GM13976 (cell line): ENCODE measurements around the gene PLCL2.

ENCODE experiments used
- DNase-seq: peaks from one replicate; pipeline ENCODE4 v3.0.0; 2012; ENCODE audit warnings: low spot score
- in situ Hi-C: fragments of 300-500 bp; cut with MboI; formaldehyde crosslinking; loops from one replicate; pipeline ENCODE4 v1.12.0; 2022; ENCODE audit warnings: low sequenced_read_pairs, mixed read lengths, inconsistent platforms; ENCODE audit not compliant: unreplicated experiment
- TF ChIP-seq, protein P1 (sequence below): IDR thresholded peaks from 2 replicates; pipeline ENCODE4 v1.5.1; 2012; ENCODE audit warnings: borderline replicate concordance, mild to moderate bottlenecking; ENCODE audit not compliant: insufficient read depth; ENCODE audit errors: extremely low read depth, missing control alignments, control extremely low read depth

PLCL2 gene

DNA sequence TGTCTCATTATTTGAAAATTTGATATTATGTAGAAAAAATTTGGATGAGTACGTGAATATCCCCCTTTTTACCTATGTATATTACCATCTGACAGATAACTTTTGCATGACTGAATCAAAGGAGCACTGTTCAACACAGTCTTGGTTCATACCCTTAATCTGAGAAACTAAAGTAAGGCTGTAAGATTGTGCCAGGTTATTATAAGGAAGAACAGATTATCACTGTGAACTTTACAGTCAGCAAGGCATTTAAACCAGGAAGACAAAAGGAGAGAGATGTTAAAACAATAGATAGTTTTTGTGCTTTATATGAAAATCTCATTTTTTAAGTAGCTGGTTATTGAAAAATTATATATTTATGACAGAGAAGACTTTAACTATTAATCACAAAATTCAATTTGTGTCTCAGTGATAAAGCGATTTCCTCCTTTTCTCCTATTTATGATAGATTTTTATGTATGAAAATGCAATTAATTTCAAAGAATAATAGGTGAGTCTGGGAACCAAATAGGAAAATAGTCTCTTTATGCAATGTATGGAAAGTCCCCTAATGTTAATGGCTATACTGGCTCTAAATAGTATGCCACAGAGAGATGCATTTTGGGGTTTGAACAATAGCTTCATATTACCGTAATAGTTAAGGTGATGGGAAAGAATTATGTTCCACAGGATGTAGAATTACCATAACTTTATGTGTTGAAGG, 33.4 kb downstream of the PLCL2 start:
- in situ Hi-C loops, result no loop called here
- no peak for DNase-seq
- TF ChIP-seq, protein P1, sequence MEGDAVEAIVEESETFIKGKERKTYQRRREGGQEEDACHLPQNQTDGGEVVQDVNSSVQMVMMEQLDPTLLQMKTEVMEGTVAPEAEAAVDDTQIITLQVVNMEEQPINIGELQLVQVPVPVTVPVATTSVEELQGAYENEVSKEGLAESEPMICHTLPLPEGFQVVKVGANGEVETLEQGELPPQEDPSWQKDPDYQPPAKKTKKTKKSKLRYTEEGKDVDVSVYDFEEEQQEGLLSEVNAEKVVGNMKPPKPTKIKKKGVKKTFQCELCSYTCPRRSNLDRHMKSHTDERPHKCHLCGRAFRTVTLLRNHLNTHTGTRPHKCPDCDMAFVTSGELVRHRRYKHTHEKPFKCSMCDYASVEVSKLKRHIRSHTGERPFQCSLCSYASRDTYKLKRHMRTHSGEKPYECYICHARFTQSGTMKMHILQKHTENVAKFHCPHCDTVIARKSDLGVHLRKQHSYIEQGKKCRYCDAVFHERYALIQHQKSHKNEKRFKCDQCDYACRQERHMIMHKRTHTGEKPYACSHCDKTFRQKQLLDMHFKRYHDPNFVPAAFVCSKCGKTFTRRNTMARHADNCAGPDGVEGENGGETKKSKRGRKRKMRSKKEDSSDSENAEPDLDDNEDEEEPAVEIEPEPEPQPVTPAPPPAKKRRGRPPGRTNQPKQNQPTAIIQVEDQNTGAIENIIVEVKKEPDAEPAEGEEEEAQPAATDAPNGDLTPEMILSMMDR, result no peak

GRCh38 chr3:16918683-16919025, 33.9 kb downstream of the PLCL2 start:
- in situ Hi-C loops, result no loop called here
- TF ChIP-seq, protein P1, result no peak

GRCh38 chr3:16923112-16923511, 38.4 kb downstream of the PLCL2 start:
- DNase-seq, result no peak
- in situ Hi-C loops, result no loop called here
- TF ChIP-seq, protein P1, result no peak

More at GRCh38 chr3:16918683-16919025, 33.9 kb downstream of the PLCL2 start:
- no peak for DNase-seq

DNA sequence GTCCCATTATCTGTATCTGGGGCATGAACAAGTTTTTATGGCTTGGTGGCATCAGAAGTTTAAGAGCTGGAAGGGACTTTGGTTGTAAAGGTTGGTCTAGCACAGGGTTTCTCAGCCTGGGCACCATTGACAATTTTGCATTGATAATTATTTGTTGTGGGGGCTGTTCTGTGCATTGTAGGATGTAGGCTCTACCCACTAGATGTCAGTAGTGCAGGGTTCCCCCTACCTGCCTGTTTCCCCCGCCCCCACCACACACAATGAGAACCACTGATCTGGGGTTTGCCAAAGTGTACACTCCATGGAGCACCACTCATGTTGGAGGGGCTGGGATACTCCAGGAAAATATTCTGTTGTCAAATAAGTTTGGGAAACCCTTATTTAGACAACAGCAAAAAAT, 42.7 kb downstream of the PLCL2 start:
- TF ChIP-seq, protein P1, result peak; percentile 64
- in situ Hi-C loops, result no loop called here
- DNase-seq, result peak; percentile 18

DNA sequence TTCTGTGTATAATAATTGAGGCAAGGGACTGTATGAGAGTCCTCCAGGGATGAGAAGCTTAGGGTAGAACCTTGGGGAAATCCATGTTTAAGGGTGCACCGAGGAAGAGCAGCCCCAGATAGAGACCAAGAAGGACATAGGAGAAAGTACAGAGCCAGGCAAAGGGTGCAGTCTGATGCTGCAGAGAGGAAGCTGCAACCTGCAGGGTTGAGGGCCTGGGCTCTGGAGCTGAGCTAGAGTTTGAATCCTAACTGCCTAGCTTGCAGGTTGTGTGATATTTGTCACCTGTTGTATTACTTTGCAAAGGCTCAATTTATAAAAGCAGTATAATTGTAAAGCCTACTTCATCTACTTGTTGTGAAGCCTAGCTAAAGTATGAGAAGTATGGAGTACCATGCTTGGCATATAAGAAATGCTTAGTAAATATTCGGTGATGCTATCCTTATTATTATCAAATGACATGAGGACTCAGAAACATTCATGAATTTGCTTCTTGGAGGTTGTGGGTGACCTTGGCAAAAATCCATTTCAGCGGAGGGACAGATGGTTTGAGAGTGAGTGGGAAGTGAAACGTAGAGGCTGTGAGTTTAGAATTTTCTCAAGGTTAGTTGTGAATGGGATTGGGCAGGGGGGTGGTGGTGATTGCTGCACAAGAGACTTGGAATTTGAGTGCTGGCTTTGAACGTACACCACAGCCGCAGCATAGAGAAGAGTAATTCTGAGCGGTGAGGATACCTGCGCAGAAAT, 43.8 kb downstream of the PLCL2 start:
- TF ChIP-seq, protein P1, result no peak
- peak; percentile 19 for DNase-seq
- in situ Hi-C loops, result no loop called here

DNA sequence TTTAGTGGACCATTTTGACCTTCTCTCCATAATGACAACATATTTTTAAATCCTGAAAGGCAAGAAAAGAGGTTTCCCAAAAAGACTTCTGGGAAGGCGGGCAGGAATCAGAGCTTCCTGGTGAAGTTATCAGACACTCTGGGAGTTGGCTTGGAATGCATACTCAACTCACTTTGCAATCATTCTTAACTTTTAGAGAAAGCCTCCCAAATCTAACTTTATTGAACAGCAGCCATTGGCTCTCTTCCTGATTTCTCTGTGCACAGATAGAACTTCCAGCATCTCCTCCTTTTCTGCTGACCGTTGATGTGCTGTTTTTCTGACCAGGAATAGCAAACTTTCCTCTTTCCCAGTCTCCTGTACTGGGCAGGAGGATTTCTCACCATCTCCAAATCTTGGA, 44.6 kb downstream of the PLCL2 start:
- in situ Hi-C loops, result no loop called here
- DNase-seq, result no peak
- TF ChIP-seq, protein P1, result no peak
